ENCODE results near the gene KDM3A.
"Not testable (repeated sequence)": the region's sequence is repeated elsewhere in the genome, so short reads cannot be mapped to it uniquely, and the experiment has no call there.

KDM3A gene

DNA sequence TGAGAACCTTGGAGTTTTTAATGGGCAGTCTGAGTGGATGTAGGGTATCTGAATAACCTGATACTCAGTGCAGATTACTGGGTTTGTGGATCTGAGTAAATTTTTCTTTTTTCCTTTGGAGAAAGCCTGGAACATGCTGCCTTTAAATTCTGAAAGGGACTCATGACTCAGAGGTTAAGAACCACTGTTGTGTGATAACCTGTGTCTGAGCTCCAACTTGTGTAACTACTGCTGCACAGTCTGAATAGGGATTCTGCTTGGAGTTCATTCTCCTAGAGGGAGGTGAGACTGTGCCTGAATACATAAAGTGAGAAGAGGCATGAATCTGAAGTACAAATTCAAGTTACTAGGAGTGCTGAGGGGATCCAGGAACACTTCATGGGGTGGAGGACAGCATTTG, 36.2 kb downstream of the KDM3A start:
- no peak for DNase-seq

- DNase-seq = no peak
Measured at GRCh38 chr2:86480105-86480504, 38.9 kb downstream of the KDM3A start.

- DNase-seq = no peak
Measured at GRCh38 chr2:86482034-86482433, 40.9 kb downstream of the KDM3A start.

DNA sequence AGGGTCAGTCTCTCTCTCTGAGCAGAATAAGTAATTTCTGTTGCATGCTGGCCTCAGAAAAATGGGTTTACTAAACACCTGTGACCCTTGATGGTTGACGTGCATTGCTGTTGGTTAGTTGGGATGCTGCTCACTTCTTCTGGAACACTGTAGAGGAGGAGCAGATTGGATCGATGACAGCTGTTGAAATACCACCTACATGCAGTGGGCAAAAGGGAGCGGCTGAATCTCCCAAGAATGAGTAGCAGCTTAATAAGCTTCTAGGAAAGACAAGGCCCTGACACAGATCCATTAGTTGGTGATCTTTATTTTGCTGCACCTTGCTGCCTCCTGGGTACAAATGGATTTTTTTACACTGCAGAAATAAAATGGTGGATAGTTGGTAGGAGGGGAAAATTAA, 43.2 kb downstream of the KDM3A start:
- DNase-seq = no peak

DNA sequence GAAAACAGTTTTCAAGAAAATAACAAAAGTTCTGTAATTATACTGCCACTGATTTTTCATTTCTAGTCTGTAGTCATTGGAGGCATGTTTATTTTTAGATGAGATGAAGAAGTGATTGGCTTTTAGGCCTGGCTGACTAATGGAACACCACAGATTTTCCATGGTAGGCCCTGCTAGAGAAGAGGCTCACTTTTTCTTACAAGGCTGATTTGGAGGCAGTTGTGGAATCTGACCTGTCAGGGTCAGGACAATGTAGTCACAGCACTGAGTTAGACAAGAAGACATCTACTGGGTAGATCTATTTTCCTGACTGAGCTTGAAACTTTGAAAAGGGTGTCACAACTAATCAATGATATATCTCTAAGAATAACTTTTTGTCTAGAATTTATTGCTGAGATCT, 43.9 kb downstream of the KDM3A start:
- DNase-seq = no peak

DNA sequence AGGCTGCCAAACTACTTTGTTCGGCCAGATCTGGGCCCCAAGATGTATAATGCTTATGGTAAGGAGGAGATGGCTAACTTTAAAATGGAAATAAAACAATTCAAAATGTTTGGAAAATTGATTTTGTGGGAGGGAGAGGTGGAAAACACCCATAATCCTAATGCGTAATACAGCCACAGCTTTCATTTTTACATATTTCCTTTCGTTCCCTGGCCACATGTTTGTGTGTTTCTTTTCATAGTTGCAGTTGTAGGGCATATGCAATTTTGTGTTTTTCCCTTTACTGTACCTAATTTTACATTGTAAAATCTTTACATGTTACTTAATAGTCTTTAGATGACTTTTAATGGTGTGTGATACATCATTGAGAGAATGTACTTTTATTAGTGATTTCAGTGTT, 44.6 kb downstream of the KDM3A start:
- DNase-seq = no peak

DNA sequence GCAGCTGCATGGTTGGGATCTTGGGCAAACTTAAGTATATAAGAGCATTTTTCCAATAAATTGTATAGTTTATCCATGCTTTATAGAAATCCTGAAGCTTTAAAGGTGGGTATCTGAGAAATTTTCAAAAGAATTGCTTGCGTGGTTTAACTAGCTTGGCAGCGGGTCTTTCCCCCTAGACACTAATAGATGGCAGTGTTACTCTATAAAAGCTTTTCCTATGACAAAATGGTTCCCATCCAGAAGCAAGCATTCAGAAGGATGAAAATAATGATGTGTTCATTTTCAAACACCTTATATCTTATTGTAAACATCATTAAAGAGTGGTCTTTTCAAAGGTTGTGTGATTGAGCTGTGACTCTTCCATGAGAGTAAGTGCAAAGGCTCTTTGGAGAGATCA, 45.9 kb downstream of the KDM3A start:
- DNase-seq = no peak

- no peak for DNase-seq
Measured at GRCh38 chr2:86488561-86489250, 47.5 kb downstream of the KDM3A start.

DNA sequence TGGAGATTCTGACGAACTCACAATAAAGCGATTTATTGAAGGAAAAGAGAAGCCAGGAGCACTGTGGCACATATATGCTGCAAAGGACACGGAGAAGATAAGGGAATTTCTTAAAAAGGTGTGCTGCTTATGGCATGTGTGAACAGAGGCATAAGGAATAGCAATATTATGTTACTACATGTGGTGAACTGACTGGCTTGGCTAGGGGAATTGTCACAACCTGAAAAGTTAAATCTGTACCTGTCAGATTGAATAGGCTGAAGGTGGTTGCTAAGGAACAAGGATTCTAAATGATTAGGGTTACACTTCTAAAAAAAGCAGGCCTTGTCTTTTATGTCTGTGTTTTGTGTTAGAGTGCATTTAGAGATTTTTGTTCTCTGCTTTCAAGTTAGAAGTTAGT, 48.4 kb downstream of the KDM3A start:
- DNase-seq = no peak

DNA sequence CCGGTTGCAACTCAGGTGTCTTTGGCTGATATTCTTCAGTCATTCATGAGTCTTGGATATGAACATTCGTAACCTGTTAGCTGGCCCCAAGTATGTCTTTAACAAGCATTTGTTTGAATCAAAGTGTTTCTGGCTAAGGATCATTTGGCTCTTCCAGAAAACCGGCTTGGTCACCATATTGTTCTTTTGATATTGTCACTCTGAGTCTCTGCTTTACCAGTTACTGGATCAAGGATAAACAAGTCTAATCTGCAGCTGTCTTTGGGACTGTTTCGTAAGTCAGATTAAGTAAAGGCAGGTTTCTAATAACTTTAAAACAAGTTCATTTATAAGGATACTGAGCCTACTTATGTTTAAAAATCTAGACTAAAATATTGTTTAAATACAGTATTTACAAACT, 49.1 kb downstream of the KDM3A start:
- DNase-seq = no peak

DNA sequence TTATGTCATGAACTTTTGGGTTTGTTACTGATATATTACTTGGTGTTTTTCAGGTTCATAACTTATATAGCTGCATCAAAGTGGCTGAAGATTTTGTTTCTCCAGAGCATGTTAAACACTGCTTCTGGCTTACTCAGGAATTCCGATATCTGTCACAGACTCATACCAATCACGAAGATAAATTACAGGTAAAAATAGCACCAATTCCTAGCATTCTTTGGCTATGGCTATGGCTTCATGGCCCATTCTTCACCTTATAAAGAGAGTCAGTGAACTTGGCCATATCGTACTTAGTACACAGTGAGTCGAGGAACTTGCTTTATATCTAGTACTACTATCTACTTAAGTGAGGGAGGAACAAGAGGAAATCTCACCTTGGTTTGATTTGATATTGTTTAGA, 49.9 kb downstream of the KDM3A start:
- no peak for DNase-seq

DNA sequence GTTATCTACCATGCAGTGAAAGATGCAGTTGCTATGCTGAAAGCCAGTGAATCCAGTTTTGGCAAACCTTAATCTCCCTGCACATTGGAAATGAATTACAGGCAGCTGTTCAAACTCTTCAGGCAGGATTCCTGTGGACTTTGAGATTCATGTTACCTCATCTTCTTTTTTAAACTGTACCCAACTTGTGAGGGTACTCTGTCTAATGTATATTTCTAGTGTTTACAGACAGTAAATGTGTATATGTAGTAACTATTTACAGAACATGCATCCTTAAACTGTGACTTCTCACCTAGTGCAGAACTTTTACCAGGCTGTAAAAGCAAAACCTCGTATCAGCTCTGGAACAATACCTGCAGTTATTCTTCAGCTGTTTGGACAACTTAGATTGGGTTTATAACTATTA, 50.9 kb downstream of the KDM3A start:
- no peak for DNase-seq

- not testable (repeated sequence) for DNase-seq
Measured at GRCh38 chr2:86496391-86496790, 55.2 kb downstream of the KDM3A start.

GRCh38 chr2:86498468-86499260, 57.5 kb downstream of the KDM3A start:
- DNase-seq = no peak

- no peak for DNase-seq
Measured at GRCh38 chr2:86499326-86499725, 58.2 kb downstream of the KDM3A start.

DNA sequence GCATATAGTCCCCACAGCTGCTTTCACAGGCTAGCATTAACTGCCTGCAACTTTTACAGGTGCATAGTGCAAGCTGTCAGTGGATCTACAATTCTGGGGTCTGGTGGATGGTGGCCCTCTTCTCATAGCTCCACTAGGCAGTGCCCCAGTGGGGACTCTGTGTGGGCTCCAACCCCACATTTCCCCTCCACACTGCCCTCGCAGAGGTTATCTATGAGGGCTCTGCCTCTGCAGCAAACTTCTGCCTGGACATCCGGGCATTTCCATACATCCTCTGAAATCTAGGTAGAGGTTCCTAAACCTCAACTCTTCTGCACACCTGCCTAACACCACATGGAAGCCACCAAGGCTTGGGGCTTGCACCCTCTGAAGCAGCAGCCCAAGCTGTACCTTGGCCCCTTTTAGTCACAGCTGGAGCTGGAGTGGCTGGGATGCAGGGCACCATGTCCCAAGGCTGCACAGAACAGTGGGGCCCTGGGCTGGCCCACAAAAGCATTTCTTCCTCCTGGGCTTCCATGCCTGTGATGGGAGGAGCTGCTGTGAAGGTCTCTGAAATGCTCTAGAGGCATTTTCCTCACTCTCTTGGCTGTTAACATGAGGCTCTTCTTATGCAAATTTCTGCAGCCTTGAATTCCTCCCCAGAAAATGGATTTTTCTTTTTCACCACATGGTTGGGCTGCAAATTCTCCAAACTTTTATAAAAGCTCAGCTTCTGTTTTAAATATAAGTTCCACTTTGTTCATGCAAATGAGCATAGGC, 59.3 kb downstream of the KDM3A start:
- no peak for DNase-seq

DNA sequence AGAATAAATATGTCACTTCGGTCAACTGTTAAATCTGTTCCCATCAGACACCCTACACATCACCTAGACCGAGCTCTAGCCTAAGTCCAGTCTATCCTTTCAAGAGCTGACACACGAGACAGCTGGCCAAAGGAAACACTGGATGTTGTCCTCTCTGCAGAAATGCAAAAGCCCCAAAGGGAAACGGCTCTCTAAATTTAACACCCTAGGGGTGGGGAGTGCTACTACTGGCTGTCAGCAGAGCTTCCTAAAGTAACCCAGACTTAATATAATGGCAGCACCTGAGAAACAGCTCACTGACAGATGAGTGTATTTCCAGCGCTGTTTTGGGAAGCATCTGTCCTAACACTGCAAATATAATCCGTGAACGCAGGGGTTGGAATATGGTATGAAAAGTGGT, 66.4 kb downstream of the KDM3A start:
- DNase-seq = no peak

DNA sequence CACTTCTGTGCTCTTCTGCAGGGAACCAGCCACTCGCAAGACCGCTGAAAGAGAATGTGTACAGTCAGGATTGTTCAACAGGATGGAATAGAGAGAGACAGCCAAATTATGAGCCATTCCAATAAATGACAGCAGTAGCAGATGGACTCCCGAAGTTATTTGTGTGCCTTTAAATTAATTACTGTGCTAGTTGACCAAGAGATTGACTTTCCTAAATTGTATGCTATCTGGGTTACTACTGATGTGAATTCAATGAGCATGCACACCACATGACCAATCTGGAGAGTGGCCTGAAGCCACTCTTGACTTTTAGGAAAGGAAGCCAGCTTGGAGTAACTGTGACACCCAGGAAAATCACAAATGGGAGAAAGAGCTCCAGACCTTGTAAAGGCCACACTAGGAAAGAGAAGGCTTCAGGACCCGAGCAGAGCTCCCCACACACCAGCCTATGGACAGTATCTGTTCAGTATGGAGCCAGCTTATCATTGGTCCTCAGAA, 69.3 kb downstream of the KDM3A start:
- DNase-seq = no peak

DNA sequence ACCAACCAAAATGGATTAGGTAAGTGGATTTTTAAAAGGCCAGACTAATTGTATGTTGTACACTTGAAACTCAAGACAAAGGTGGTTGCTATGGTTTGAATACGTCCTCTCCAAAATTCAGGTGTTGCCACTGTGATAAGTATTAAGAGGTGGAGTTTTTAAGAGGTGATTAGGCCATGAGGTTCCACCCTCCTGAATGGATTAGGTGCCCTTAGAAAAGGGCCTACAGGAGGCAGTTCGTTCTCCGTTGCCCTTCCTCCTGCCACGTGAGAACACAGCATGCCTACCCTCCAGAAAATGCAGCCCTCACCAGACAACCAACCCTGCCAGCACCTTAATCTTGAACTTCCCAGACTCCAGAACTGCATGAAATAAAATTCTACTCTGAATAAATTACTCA, 70.9 kb downstream of the KDM3A start:
- no peak for DNase-seq

DNA sequence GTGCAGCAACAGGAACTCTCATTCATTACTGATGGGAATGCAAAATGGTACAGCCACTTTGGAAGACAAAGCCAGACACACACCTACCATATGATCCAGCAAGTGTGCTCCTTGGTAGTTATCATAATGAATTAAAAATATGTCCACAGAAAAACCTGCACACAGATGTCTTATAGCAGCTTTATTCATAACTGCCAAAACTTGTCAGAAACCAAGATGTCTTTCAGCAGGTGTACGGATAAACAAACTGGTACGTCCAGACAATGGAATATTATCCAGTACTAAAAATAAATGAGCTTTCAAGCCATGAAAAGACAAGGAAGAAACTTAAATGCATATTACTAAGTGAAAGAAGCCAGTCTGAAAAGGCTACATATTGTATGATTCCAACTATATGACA, 71.7 kb downstream of the KDM3A start:
- DNase-seq = no peak

DNA sequence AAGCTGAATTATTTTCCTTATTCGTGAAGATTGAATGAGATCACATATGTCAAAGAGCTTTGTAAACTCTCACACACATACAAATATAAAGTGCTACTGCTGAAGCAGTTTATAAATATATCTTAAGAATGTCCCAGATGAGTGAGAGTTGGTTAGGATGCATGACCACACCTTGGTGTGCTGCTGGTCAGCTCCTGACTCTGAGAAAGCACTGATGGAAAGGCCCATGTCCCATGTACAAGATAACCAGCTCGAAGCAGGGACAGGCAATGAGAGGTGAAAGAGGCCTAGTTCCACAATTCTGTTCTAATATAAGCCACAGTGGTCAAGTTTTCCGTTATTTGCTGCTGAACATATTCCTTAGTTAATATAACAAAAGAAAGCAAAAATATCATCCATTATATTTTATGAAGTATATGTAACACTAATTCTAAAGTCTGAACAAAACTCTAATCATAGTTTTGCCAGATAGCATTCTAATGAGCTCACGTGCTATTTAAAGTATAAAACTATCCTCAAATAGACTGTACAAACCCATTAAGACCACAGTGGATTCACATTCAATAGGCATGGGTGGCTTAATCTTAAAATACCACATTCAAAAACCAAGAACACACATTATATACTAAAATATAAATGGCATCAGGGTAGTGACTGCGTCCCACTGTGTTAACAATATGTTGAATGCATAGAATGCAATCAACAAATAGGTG, 72.9 kb downstream of the KDM3A start:
- DNase-seq = no peak

DNA sequence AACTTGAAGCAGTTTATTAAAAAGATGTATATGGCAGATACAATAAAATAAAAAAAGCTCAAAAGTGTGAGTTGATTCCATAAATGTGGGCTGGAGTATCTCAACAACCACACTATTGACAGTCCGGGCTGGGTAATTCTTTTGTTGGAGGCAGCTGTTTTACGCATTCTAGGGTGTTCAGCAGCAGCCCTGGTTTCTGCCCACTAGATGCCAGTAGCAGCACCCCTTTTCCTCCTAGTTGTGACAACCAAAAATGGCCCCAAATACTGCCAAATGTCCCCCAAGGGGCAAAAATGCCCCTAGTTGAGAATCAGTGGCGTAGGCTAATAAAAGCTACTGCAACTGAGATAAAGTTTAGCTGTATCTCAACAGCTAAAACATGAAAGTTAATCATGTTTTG, 77.3 kb downstream of the KDM3A start:
- DNase-seq = no peak

GRCh38 chr2:86519349-86519748, 78.2 kb downstream of the KDM3A start:
- no peak for DNase-seq

Data from NCI-H187 treated with DMSO at 0.1 percent for 48 hours (cell line).